Gastrocnemius medialis (tissue), 4 donors: ENCODE results near the gene PTGER1. TPM values are rescaled to one million over a fixed set of nuclear protein-coding genes. Genes with fewer than 3 reads are reported as not detected.
A peak's percentile ranks its signal among the peaks of the same experiment; 100 is the strongest.

Experiments
- ATAC-seq, 2 donors: fragments of 150-250 bp; one replicate each; pipeline ENCODE4 v1.9.1; 2016
- DNase-seq, 2 donors: peaks; one replicate each; pipeline ENCODE4 v3.0.0-alpha.2; 2019
- H3K27ac ChIP-seq, 4 donors: fragments of 200-600 bp; sonication (generic); 1 replicate in 1 of 4; 2 replicates in 3 of 4; pipeline ENCODE4 v1.5.1; 2016 to 2018; ENCODE audit warnings: mild to moderate bottlenecking in 2 of 4, moderate library complexity in 1 of 4
- H3K27me3 ChIP-seq, 3 donors: fragments of 200-600 bp; sonication (generic) in 2 of 3; 1 replicate in 1 of 3; 2 replicates in 2 of 3; pipeline versions ENCODE4 v1.5.1 to v1.6.0; 2016 to 2019; ENCODE audit warnings: mild to moderate bottlenecking in 1 of 3, moderate library complexity in 1 of 3
- H3K36me3 ChIP-seq, 2 donors: fragments of 200-600 bp; sonication (generic) in 1 of 2; one replicate each; pipeline ENCODE4 v1.5.1; 2017 to 2018
- H3K4me1 ChIP-seq, 2 donors: fragments of 200-600 bp; sonication (generic) in 1 of 2; one replicate each; pipeline ENCODE4 v1.5.1; 2016 to 2017; ENCODE audit warnings: mild to moderate bottlenecking in 2 of 2
- H3K4me3 ChIP-seq, 4 donors: fragments of 200-600 bp; sonication (generic) in 3 of 4; 1 replicate in 1 of 4; 2 replicates in 3 of 4; pipeline ENCODE4 v1.5.1; 2016 to 2019; ENCODE audit warnings: mild to moderate bottlenecking in 2 of 4
- H3K9me3 ChIP-seq, 3 donors: fragments of 200-600 bp; sonication (generic) in 2 of 3; 1 replicate in 1 of 3; 2 replicates in 2 of 3; pipeline ENCODE4 v1.5.1; 2016 to 2019
- CTCF ChIP-seq, 5 experiments: fragments of 450-650 bp in 3 of 5; fragments of 200-600 bp in 2 of 5; sonication (generic) in 2 of 5; IDR thresholded peaks in 4 of 5; conservative IDR thresholded peaks in 1 of 5; 1 replicate in 4 of 5; 2 replicates in 1 of 5; pipeline ENCODE4 v1.5.1; 2016 to 2019; ENCODE audit warnings: antibody characterized with exemption in 5 of 5, mild to moderate bottlenecking in 3 of 5, moderate library complexity in 3 of 5
- POLR2A ChIP-seq, 2 donors: fragments of 450-650 bp; IDR thresholded peaks; one replicate each; pipeline ENCODE4 v1.6.1; 2017; ENCODE audit warnings: antibody characterized with exemption in 2 of 2, mild to moderate bottlenecking in 2 of 2, moderate library complexity in 2 of 2
- in situ Hi-C, 4 donors: fragments of 200-750 bp; cut with MboI; loops; one replicate each; pipeline versions ENCODE4 v1.15.0 to v1.8.0; 2017; ENCODE audit warnings: low sequenced_read_pairs in 4 of 4
- intact Hi-C: fragments of 100-400 bp; cut with DNase I; formaldehyde crosslinking; loops from one replicate; pipeline ENCODE4 v1.15.1; 2023; ENCODE audit warnings: low total_unique reads
- total RNA-seq, 4 donors: library from RNA; depleted of rRNA; stranded (reverse); fragments of >200 nt; gene quantifications; one replicate each; pipeline versions ENCODE4 v1.1.0 to v1.2.3, GENCODE V29; 2016

Gene PTGER1
- total RNA-seq, 4 donors from 2014 or later: 0.29 TPM; not detected in 3

- peak within 1 kb of the TSS; percentile 72 to 82 (median 74) for H3K27ac ChIP-seq
- peaks cover 6 to 18% of the 10 kb centered on the region in 2 donors for H3K4me1 ChIP-seq
- intact Hi-C loops (loop anchor here (1.0 to 5.0 kb wide), 3 partner anchors 34 to 77 kb away; partner anchors contain the start of gene DDX39A), in situ Hi-C loops (no loop called here)
- no peaks in the 10 kb centered on the region for H3K9me3 ChIP-seq
- DNase-seq: peak; percentile 92 to 95
- peak; percentile 93 to 94 for ATAC-seq
- H3K4me3 ChIP-seq: peak within 1 kb of the TSS; percentile 74 to 84 (median 80)
- H3K36me3 ChIP-seq: peaks cover 0 to 3% of the 10 kb centered on the region in 2 donors
- H3K27me3 ChIP-seq: no peaks in the 10 kb centered on the region
- TF ChIP-seq POLR2A (IDR thresholded peaks at IDR 0.05) (peak; percentile 46 to 49), CTCF (IDR thresholded peaks at IDR 0.05 in 4 of 5, conservative IDR thresholded peaks at IDR 0.05 in 1 of 5) (peak in 2 of 5 experiments; percentile 5 to 22)
Observed at GRCh38 chr19:14496029-14496833, 21.1 kb upstream of the PTGER1 start, which contains the start of gene GIPC1. GIPC1 (minus strand) TSS chr19:14496127; CDS start chr19:14482976, 13,151 bp downstream.

GRCh38 chr19:14495672-14496028 is 20.5 kb upstream of the PTGER1 start:
- ATAC-seq: peak; percentile 11 to 22
- Histone ChIP-seq H3K4me3 (peak overlapping the region; percentile 74 to 84 (median 80)), H3K9me3 (no peaks in the 10 kb centered on the region), H3K27ac (peak overlapping the region; percentile 70 to 75 (median 72)), H3K4me1 (peaks cover 6 to 18% of the 10 kb centered on the region in 2 donors), H3K27me3 (no peaks in the 10 kb centered on the region), H3K36me3 (peaks cover 0 to 7% of the 10 kb centered on the region in 2 donors)
- intact Hi-C loops (loop anchor here (1.0 to 5.0 kb wide), 3 partner anchors 35 to 76 kb away; partner anchors contain the start of gene DDX39A), in situ Hi-C loops (no loop called here)
- TF ChIP-seq POLR2A (IDR thresholded peaks at IDR 0.05) (no peak), CTCF (IDR thresholded peaks at IDR 0.05 in 4 of 5, conservative IDR thresholded peaks at IDR 0.05 in 1 of 5) (no peak)
- DNase-seq: no peak

GRCh38 chr19:14494910-14495671 is 19.9 kb upstream of the PTGER1 start:
- DNase-seq (no peak), ATAC-seq (no peak)
- Histone ChIP-seq H3K4me1 (peaks cover 6 to 18% of the 10 kb centered on the region in 2 donors), H3K27me3 (no peaks in the 10 kb centered on the region), H3K27ac (peak overlapping the region; percentile 70 to 75 (median 72)), H3K9me3 (no peaks in the 10 kb centered on the region), H3K4me3 (peak overlapping the region; percentile 74 to 84 (median 80)), H3K36me3 (peaks cover 0 to 11% of the 10 kb centered on the region in 2 donors)
- intact Hi-C loops: loop anchor here (5.0 kb wide), 1 partner anchor 67 kb away; no protein-coding TSS in a partner anchor
- in situ Hi-C loops: no loop called here
- TF ChIP-seq CTCF (IDR thresholded peaks at IDR 0.05 in 4 of 5, conservative IDR thresholded peaks at IDR 0.05 in 1 of 5) (no peak), POLR2A (IDR thresholded peaks at IDR 0.05) (no peak)

GRCh38 chr19:14494411-14494810 is 19.3 kb upstream of the PTGER1 start:
- peaks cover 0 to 16% of the 10 kb centered on the region in 2 donors for H3K36me3 ChIP-seq
- H3K9me3 ChIP-seq: no peaks in the 10 kb centered on the region
- no peak overlapping the region for H3K27ac ChIP-seq
- no peaks in the 10 kb centered on the region for H3K27me3 ChIP-seq
- peaks cover 6 to 18% of the 10 kb centered on the region in 2 donors for H3K4me1 ChIP-seq
- ATAC-seq (no peak), DNase-seq (no peak)
- intact Hi-C loops: no loop called here
- in situ Hi-C loops: no loop called here
- TF ChIP-seq CTCF (IDR thresholded peaks at IDR 0.05 in 4 of 5, conservative IDR thresholded peaks at IDR 0.05 in 1 of 5): no peak
- TF ChIP-seq POLR2A (IDR thresholded peaks at IDR 0.05): no peak
- H3K4me3 ChIP-seq: no peak overlapping the region
